Stimulated activated CD4-positive, alpha-beta T cell treated with anti-CD3 and anti-CD28 coated beads, Interleukin-1b, Interleukin-23, amount 100 ng/mL, for 24 hours (primary cell): Measurements from ENCODE around the gene KASH5.

Experiments used
- DNase-seq, 4 experiments: peaks; one replicate each; pipeline ENCODE4 v3.0.0-alpha.2; 2020; ENCODE audit warnings: low read depth in 4 of 4, low spot score in 1 of 4

The KASH5 gene

DNA sequence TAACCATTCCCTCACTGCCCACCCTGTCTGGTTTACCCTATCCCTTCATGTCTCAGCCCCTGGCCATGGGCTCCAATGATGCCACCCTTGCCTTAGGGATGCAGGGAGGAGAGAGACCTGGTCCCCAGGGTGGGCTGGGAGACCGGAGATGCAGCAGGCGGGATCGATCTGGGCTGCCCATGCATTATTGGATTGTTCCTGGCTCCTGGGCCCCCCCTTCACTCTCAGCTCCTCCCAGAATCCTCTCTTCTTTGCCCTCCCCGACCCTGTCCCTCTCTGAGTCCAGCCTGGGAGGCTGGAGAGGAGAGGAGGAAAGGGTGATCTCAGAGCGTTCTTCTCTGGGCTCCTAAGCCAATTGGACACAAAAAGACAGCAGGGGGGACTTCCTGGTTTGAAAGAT lies 5.8 kb downstream of the KASH5 start:
- no peak for DNase-seq

DNA sequence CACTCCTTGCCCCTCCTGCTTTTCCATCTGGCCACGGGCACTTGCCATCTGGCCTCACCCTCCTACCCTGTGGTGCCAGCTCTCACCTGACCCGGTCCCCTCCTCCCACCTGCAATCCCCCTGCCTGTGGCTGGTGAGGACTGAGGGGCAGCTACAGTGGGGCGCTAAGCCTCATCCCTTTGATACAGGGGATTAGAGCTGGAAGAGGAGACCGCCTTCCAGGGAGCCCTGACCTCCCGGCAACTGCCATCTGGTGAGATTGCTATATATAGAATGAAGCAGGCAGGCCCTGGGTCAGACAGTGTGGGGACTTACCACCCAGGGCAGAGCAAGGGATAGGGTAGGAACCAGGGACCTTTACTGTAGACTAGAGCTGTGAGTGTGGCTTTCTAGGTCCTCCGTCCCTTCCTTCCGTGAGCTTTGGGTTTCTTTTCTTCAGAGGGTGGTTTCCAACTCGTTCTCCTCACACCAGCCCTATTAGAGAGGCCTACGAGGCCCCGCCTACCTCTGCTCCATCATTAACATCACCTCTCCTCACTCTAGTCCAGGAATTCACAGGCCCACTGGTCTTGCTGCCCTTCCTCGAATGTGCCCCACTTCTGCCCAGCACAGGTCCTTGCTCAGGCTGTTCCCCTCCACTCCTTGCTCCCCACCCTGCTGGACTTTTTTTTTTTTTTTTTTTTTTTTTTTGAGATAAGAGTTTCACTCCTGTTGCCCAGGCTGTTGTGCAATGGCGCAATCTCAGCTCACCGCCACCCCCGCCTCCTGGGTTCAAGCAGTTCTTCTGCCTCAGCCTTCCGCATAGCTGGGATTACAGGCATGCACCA lies 7.7 kb downstream of the KASH5 start:
- no peak for DNase-seq

DNA sequence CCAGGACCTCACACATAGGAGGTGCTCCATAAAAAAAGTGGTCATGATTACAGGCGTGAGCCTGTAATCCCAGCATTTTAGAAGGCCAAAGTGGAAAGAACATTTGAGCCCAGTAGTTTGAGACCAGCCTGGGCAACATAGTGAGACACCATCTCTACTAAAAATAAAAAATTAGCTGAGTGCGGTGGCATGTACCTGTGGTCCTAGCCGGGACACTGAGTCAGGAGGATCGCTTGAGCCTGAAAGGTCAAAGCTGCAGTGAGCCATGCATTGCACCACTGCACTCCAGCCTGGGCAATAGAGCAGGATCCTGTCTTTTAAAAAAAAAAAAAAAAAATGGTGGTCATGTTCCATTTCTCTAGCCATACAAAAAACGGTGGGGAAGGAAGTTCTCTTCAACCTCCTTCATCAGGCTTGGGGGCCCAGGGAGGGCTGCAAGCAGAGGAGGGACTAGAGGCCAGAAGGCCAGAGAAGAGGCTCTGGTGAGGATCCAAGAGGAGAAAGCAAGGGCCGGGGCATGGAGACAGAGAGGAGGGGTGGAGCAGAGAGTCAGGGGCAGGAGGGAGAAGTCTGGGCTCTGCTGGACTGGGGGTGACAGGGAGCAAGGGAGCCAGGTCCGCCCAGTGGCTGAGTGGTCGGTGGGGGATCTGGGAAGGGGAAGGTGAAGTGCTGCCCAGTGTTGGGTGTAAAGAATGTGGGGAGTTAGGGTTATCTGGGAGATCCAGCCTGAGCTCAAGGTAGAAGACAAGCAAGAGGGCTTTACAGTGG lies 8.9 kb downstream of the KASH5 start:
- DNase-seq, result no peak

DNA sequence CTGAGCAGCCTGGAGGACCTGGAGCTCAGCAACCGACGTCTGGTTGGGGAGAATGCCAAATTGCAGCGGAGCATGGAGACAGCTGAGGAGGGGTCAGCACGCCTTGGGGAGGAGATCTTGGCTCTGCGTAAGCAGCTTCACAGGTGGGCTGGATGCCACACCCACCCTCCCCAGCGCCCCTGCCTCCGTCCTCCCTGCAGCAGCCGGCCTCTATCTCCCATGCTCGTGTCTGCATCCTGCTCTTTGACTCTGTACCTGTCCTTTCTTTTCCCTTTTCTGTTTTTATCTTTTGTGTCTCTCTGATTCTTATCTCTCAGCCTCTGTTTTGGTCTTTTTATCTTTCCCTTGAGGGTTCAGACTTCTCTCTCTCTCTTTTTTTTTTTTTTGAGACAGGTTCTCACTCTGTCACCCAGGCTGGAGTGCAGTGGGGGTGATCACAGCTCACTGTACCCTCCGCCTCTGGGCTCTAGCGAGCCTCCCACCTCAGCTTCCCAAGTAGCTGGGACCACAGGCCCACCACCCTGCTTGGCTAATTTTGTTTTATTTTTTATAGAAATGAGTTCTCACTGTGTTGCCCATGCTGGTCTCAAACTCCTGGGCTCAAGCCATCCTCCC lies 10.1 kb downstream of the KASH5 start:
- no peak for DNase-seq

DNA sequence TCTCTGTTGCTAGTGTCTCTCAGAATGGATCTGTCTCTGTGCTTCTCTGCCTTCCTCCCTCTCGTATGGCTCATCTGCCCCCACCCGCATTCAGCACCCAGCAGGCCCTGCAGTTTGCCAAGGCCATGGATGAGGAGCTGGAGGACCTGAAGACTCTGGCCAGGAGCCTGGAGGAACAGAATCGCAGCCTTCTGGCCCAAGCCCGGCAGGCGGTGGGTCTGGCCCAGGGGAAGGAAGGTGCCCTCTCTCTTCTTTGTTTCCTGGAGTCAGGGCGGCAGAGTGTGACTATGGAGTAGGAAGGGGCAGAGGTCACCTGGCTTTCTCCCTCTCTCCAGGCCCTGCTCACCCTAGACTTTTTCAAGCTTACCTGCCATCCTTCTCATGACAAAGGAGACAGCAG lies 10.9 kb downstream of the KASH5 start:
- no peak for DNase-seq

DNA sequence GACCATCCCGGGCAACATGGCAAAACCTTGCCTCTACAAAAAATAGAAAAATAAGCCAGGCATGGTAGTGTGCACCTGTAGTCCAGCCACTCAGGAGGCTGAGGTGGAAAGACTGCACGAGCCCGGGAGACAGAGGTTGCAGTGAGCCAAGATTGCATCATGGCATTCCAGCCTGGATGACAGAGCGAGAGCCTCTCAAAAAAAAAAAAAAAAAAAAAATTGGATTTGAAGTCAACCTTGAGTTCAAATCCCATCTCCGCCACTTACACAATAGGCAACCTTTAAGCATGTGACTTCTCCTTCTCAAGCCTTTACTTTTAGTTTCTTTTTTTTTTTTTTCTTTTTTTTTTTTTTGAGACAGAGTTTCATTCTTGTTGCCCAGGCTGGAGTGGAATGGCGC lies 12.0 kb downstream of the KASH5 start:
- DNase-seq, result no peak

DNA sequence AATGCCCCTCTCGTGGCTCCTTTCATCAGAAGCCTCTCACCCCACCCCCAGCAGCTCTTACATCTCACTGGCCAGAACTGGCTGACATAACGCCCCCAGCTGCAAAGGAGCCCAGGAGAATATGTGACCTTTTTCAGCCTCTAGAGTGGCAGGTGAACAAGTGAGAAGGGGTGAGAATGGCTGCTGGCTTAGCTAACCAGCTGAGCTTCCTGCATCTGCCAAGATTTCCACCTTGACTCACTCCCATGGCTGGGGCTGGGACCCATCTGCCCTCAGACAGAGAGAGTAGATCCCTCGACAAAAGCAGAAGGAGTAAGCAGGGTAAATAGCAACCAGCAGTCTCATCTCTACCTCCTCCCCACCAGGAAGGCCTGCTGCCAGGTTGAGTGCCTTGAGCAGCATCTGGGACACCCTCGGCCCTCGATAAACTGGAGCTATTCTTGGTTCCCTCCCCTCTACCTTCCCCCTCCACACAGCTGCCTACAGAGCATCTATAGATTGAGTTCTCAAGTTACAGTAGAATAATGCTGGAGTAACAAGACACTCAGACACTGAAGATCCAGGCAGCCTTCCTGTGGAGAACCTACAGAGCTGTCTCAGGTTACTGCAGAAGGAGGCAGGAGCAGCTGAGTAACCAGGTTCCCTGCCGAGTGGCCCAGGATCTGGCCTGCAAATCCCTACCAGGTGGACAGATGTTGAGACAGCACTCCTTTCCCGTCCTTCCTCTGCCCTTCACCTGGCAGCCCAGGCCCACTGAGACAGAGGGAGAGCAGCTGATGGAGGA lies 15.5 kb downstream of the KASH5 start:
- no peak for DNase-seq

DNA sequence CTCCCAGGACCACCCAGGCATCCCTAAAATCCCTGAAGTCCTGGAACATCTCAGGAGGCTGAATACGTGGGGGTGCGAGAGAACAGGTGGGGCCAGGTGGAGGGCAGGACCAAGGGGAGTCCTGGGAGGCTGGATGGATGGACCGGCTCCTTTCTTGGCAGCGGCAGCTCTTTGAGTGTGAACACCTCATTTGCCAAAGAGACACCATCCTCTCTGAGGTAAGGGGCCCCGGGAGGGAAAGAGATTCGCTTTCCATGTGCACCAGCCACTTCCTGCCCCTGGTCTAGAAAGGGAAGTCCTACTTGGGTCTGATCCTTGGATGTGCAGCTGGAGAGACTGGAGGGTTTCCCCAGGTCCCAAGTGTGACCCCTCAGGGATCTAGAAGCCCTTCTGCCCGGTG lies 19.0 kb downstream of the KASH5 start:
- DNase-seq, result no peak

DNA sequence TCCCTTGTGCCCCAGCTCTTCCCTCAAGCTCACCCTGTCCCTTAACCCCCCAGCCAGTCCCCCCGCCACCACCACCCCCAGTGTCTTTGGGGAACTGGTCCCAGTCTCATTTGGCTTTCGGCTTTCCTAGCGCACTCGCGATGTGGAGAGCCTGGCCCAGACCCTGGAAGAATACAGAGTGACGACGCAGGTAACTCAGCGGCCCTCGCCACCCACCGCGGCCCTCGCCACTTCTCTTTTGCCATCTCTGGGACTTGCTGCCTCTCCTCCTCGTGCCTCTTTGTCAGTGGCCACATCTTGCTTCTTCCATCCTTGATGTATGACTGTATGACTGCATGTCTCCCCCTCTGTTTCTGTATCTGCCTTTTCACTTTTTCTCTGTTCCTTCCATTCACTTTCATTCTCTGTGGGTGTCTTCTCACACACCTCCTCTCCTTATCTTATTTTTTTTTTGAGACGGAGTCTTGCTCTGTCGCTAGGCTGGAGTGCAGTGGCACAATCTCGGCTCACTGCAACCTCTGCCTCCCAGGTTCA lies 19.5 kb downstream of the KASH5 start:
- DNase-seq, result no peak

DNA sequence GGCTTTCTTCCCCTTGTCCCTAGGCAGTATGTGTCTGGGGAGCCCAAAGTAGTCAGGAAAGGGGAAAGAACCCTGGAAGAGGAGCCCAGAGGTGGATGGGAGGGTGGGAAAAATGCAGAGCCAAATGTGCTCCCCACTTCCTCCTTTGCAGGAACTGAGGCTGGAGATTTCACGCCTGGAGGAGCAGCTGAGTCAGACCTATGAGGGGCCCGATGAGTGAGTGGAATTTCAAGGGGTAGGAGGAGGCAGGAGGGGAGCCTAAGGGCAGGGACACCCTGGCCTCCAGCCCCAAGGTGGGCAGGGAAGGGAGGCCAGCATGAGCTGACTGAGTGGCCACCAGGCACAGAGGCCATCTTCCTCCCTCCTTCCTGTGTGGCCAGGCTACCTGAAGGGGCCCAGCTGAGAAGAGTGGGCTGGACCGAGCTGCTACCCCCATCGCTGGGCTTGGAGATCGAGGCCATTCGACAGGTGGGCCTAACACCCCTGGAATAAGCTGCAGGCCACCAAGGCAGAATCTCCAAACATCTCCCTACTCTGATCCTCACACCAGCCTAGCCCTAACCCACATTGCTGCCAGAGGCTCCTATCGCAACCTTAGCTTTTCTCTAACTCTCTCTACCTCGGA lies 20.9 kb downstream of the KASH5 start:
- no peak for DNase-seq

DNA sequence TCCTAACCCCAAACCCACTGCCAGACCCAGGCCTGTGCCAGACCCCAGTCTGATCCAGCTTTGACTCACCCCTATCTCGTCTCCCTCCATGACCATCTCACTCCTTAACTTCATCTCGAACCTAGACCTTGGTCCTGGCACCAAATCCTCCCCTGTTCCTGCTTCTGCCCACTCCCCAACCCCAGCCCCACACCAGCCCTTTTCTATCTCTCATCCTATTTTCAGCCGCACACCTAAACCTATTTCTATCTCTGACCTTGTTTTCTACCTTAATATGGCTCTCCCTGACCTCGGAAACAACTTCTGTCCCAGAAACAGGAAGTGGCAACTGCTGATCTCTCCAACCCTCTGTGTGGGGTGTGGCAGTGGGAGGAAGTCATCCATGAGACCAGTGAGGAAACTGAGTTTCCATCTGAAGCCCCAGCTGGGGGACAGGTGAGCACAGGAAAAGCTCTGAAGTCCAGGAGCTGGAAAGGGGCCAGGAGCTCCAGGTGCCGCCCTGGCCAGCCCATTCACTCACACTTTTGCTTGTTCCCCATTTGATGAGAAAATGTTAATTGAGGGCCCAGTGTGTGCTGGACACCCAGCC lies 21.5 kb downstream of the KASH5 start:
- DNase-seq, result no peak

DNA sequence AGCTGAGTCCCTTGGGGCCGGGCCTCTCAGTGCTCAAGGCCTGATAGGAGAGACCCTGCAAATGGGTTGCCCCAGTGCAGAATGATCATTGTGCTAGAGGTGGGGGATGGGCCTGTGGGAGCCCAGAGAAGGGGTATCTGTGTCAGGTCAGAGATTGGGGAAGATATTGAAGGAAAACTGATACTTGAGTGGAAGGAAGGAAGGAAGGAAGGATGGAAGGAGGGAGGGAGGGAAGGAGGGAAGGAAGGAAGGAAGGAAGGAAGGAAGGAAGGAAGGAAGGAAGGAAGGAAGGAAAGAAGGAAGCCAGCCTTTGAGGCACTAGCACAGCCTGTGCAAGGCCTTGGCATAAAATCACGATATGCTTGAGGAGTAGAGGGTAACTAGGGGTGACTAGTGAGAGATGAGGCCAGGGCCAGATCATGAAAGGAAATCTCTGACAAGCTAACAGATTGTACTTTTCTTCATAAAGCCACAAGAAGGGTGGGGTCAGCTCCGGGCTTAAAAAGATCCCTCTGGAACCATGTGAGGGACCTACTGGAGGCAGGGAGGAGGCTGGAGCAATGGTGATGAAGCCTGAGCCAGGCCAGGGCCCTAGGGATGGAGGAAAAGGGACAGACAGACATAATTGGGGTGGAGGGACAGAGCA lies 23.8 kb downstream of the KASH5 start:
- no peak for DNase-seq

DNA sequence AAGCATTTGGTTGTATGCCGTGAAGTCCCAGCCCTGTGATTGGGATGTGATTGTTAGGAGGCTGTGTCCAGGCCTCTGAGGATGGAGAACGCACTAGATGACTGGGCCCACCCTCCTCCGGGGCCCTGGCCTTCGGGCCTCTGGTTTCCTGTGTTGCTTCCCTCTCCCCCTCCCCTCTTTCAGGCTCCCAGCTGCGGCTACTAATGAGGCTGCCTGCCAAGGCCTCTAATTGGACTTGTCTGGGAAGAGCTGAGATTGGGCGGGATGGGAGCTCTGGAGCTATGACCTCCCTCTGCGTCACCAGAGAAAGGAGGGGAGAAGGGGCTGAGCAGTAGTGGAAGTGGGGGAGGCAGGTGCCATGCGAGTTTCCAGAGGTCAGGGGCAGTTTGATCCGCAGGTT lies 25.3 kb downstream of the KASH5 start:
- no peak for DNase-seq

DNA sequence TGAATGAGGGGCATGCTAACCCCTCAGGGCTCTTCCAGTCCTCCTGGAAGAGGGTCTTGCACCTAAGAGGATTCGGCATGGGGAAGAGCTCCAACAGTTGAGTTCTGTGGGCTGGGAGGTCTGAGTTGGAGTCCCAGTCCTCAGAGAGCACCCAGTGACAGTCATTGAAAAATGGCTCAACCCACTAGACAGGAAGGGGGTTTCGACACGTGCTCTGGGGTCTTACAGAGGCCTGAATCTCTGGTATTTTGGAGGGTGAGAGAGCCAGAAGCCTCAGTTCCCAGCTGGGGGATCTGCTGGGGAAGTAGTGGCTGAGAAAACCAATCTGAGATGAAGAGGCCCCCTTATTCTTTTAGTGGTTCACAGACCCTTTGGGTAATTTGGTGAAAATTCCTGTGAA lies 26.2 kb downstream of the KASH5 start:
- DNase-seq, result no peak

DNA sequence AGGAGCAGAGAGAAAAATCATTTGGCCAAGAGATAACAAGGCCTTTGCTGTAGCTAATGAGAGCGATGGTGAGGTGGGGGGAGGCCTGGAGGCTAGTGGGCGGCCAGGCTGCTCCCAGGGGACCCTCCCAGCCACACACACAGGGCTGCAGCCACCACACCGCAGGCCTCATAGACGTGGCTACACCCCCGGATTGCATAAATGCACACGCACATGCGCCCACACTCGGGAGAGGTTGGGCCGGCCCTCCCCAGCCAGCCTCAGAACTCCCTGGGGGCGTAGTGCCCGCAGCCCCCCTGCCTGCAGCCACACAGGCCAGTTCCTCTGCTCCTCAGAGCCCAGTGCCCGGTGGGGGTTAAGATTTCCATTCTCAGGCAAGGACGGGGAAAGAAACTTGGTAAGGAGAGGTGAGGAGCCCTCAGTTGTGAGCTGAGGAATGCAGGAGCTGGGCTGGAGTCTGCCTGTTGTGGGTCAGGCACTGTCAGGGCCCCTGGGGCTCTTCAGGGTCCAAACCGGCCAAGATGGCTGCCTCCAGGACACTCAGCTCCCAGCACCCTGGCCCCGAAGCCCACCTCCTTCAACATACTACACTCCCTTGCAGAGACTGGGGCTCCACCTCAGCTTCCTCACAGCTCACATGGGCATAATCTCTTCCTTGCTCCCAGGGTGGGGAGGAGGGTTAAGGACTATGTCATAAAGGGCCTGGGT lies 27.2 kb downstream of the KASH5 start:
- no peak for DNase-seq

DNA sequence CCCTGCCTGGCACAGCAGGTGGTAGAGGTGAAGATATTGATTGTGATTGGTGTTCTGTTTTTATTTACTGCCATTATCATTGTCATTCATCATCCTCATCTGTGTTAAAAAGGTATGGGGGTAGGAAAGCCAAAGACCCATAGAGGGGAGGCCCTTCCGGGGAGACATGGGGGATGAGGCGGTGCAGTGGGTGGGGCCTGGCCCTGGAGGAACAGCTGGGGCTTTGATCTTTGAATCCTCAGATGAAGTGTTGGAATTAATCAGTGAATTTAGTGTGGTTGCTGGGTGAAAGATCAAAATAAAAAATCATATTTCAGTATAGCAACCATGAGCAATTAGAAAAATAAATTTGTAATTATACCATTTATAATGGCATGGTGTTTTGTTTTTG lies 27.8 kb downstream of the KASH5 start:
- no peak for DNase-seq

DNA sequence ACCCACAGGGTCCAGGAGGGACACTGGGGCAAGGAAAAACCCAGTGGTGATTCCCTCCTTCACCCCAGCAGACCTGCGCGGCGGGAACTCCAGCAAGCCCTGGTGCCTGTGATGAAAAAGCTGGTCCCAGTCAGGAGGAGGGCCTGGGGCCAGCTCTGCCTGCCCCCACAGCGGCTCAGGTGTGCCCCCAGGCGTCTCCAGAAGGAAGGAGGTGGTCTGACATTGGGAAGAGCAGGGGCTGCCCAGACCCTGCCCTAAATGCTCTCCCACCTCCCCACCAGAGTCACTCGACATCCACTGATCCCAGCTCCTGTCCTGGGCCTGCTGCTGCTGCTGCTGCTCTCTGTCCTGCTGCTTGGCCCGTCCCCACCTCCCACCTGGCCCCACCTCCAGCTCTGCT lies 29.0 kb downstream of the KASH5 start:
- no peak for DNase-seq

DNA sequence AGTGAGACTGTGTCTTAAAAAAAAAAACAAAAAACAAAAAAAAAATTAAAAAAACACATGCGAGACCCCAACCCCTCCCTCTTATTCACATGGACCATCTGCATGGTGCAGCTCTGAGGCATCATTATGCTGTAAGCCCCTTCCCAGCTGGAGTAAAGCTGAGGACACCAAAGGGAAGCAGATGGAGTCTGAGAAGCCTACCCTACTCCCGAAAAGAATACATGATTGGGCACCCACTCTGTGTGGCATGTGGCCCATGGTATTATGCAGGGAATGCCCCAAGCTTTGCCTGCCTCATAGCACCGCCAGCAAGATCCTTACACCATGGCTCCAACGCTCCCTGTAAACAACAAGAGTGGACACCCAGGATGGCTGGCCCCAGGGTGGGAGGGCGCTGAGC lies 30.5 kb downstream of the KASH5 start:
- no peak for DNase-seq

DNA sequence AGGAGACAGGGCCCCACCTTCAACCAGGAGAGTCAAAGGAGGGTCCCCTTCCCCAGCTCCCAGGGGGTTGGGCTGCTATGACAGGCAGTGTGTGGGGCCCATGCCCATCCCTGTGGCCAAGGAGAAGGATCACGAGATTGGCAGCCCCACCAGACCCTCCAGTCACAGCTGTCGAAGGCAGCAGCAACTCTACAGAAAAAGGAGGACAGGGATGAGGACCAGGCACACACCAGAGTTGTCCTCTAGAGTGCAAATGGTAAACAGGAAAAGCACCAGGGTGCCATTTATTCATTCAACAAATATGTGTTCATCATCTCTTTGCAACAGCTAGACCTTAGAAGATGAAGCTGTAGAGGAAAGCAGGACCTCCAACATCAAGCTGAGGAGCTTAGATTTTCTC lies 31.1 kb downstream of the KASH5 start:
- no peak for DNase-seq
